ENCODE data around the gene NCF2. TPM values are rescaled to one million over a fixed set of nuclear protein-coding genes. Genes with fewer than 3 reads are reported as not detected.
A peak's percentile ranks its signal among the peaks of the same experiment; 100 is the strongest.

The NCF2 gene
- total RNA-seq, 1 experiment from 2014 or later: 0.10 TPM

DNA sequence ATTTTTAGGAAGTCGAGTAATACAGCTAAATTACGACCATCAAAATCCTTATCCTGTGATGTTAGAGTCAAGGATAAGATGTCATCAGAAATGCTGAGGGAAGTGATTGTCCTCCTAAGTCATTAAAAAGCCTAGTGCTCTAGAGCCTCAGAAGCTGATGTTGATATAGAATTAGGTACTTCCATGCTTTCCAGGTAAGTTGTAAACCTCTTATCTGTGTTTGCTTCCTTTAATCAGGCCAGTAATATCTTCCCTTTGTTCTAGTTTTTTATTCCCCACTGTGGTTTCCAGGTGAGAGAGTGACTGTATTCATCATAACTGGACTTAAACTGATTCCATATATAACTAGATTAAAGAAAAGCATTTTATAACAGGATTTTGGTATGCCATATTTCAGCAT, 73.5 kb downstream of the NCF2 start:
- ATAC-seq (no peak), DNase-seq (ENCODE audit: low read depth, low spot score) (no peak)
- peaks cover 9% of the 10 kb centered on the region for H3K36me3 ChIP-seq (ENCODE audit: control insufficient read depth, insufficient read depth, low read length)
- H3K4me1 ChIP-seq (ENCODE audit: control insufficient read depth, insufficient read depth, low read length): peaks cover 14% of the 10 kb centered on the region
- intact Hi-C loops (cut with micrococcal nuclease; ENCODE audit: unreplicated experiment): no loop called here
- BruUV-seq (replicated peaks): no TSS peak
- H3K27ac ChIP-seq (ENCODE audit: low read length): no peak overlapping the region
- no peak for TF ChIP-seq SIN3A (IDR thresholded peaks at IDR 0.05; ENCODE audit: borderline replicate concordance, insufficient read depth, low read depth, low read length)
- TF ChIP-seq TCF7L2 (IDR thresholded peaks at IDR 0.05; ENCODE audit: low read depth, low read length): no peak
- TF ChIP-seq CTCF (IDR thresholded peaks at IDR 0.05): no peak
- TF ChIP-seq POLR2AphosphoS5 (IDR thresholded peaks at IDR 0.05; ENCODE audit: low read depth, low read length): no peak
- TF ChIP-seq, protein P1, sequence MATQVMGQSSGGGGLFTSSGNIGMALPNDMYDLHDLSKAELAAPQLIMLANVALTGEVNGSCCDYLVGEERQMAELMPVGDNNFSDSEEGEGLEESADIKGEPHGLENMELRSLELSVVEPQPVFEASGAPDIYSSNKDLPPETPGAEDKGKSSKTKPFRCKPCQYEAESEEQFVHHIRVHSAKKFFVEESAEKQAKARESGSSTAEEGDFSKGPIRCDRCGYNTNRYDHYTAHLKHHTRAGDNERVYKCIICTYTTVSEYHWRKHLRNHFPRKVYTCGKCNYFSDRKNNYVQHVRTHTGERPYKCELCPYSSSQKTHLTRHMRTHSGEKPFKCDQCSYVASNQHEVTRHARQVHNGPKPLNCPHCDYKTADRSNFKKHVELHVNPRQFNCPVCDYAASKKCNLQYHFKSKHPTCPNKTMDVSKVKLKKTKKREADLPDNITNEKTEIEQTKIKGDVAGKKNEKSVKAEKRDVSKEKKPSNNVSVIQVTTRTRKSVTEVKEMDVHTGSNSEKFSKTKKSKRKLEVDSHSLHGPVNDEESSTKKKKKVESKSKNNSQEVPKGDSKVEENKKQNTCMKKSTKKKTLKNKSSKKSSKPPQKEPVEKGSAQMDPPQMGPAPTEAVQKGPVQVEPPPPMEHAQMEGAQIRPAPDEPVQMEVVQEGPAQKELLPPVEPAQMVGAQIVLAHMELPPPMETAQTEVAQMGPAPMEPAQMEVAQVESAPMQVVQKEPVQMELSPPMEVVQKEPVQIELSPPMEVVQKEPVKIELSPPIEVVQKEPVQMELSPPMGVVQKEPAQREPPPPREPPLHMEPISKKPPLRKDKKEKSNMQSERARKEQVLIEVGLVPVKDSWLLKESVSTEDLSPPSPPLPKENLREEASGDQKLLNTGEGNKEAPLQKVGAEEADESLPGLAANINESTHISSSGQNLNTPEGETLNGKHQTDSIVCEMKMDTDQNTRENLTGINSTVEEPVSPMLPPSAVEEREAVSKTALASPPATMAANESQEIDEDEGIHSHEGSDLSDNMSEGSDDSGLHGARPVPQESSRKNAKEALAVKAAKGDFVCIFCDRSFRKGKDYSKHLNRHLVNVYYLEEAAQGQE (IDR thresholded peaks at IDR 0.05; ENCODE audit: insufficient read depth in 1 of 2, low read depth in 2 of 2, low read length in 1 of 2): no peak
- CTCF ChIA-PET: no interaction called here
- no peak overlapping the region for H3K4me3 ChIP-seq (ENCODE audit: low read depth in 2 of 2, low read length in 2 of 2)
- no peaks in the 10 kb centered on the region for H3K27me3 ChIP-seq (ENCODE audit: control insufficient read depth, insufficient read depth, low read length)
- no peaks in the 10 kb centered on the region for H3K9me3 ChIP-seq (ENCODE audit: control insufficient read depth, insufficient read depth, low read depth, low read length)
- POLR2A ChIA-PET: no interaction called here
- in situ Hi-C loops (cut with HindIII; ENCODE audit: low pct_unique_long_range_greater_than_20kb, low sequenced_read_pairs): no loop called here

DNA sequence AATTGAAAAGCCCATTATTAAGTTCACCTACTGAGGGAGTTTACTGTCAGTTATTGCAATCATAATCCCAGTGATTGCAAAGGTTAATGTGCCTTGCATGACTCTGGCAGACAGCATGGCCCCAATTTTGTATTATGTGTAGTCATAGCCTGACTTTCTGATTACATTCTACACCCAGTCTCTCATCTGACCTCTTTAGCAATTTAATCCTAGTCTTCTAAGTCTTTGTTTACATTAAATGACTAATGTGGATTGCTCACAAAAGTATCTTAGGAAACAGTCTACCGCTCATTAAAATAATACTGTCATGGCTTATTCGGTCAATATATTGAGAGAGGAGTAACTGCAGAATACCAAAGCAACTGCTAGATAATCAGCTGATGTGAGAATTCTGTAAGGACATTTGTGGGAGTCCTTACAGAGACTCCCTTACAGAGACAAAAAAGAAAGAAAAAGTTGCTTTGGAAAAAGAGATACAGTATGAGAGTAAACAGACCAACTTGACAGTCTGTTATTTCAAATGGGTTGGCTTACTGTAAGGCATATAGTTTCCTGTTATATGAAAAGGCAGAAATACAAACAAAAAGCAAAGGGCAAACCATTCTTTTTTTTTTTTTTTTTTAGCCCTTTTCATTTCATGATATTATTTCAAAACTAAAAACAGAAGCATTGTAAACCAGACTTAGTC, 75.1 kb downstream of the NCF2 start:
- peaks cover 14% of the 10 kb centered on the region for H3K4me1 ChIP-seq (ENCODE audit: control insufficient read depth, insufficient read depth, low read length)
- DNase-seq (ENCODE audit: low read depth, low spot score) (peak; percentile 71), ATAC-seq (peak; percentile 89)
- no peak for TF ChIP-seq POLR2AphosphoS5 (IDR thresholded peaks at IDR 0.05; ENCODE audit: low read depth, low read length)
- TF ChIP-seq TCF7L2 (IDR thresholded peaks at IDR 0.05; ENCODE audit: low read depth, low read length): no peak
- TF ChIP-seq, protein P1 (IDR thresholded peaks at IDR 0.05; ENCODE audit: insufficient read depth in 1 of 2, low read depth in 2 of 2, low read length in 1 of 2): no peak
- TF ChIP-seq SIN3A (IDR thresholded peaks at IDR 0.05; ENCODE audit: borderline replicate concordance, insufficient read depth, low read depth, low read length): no peak
- TF ChIP-seq CTCF (IDR thresholded peaks at IDR 0.05): no peak
- H3K27ac ChIP-seq (ENCODE audit: low read length): no peak overlapping the region
- H3K36me3 ChIP-seq (ENCODE audit: control insufficient read depth, insufficient read depth, low read length): peaks cover 9% of the 10 kb centered on the region
- CTCF ChIA-PET: no interaction called here
- in situ Hi-C loops (cut with HindIII; ENCODE audit: low pct_unique_long_range_greater_than_20kb, low sequenced_read_pairs): no loop called here
- no TSS peak for BruUV-seq (replicated peaks)
- H3K4me3 ChIP-seq (ENCODE audit: low read depth in 2 of 2, low read length in 2 of 2): no peak overlapping the region
- no peaks in the 10 kb centered on the region for H3K9me3 ChIP-seq (ENCODE audit: control insufficient read depth, insufficient read depth, low read depth, low read length)
- intact Hi-C loops (cut with micrococcal nuclease; ENCODE audit: unreplicated experiment): no loop called here
- H3K27me3 ChIP-seq (ENCODE audit: control insufficient read depth, insufficient read depth, low read length): no peaks in the 10 kb centered on the region
- POLR2A ChIA-PET: no interaction called here

All from Panc1 (cell line).